ENCODE measurements around the gene CCR7.

DNA sequence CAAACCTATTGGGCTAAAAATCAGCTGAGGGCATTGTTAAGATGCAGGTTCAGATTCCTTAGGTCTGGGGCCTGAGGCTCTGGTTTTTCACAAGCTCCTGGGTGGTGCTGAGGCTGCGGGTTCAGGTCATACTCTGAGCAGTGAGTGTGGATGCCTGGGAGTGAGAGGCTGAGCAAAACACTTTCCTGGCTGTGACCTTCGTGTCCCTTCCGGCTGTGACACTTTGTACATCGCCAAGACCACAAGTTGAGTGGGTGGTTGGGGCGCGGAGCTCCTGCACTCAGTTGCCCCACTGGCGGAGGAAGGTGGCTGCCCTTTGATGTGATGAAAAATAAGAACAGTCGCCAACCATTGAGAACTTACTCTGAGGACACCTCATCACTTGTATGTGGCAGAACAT lies 24.8 kb downstream of the CCR7 start:
- TF ChIP-seq, protein P1, sequence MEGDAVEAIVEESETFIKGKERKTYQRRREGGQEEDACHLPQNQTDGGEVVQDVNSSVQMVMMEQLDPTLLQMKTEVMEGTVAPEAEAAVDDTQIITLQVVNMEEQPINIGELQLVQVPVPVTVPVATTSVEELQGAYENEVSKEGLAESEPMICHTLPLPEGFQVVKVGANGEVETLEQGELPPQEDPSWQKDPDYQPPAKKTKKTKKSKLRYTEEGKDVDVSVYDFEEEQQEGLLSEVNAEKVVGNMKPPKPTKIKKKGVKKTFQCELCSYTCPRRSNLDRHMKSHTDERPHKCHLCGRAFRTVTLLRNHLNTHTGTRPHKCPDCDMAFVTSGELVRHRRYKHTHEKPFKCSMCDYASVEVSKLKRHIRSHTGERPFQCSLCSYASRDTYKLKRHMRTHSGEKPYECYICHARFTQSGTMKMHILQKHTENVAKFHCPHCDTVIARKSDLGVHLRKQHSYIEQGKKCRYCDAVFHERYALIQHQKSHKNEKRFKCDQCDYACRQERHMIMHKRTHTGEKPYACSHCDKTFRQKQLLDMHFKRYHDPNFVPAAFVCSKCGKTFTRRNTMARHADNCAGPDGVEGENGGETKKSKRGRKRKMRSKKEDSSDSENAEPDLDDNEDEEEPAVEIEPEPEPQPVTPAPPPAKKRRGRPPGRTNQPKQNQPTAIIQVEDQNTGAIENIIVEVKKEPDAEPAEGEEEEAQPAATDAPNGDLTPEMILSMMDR (IDR thresholded peaks at IDR 0.05): no peak
- TF ChIP-seq POLR2A (IDR thresholded peaks at IDR 0.05) (no peak), EP300 (IDR thresholded peaks at IDR 0.05) (no peak)

Measured in ovary (tissue), 3 donors.